Measurements from ENCODE around the gene GPR68. TPM values are rescaled to one million over a fixed set of nuclear protein-coding genes. Genes with fewer than 3 reads are reported as not detected.

GPR68 gene
- total RNA-seq, 5 donors from 2014 or later (not counting 1 experiment from before 2014, with no cell fraction given): 3.0 to 16.4 (median 10.0) TPM

- no peak for ATAC-seq (replicated peaks in 1 of 4)
- Histone ChIP-seq H3K27ac (ENCODE audit: low read length) (no peak overlapping the region), H3K4me1 (ENCODE audit: control insufficient read depth in 1 of 2, extremely low read depth in 1 of 2, insufficient read depth in 2 of 2, low read length in 2 of 2) (peaks cover 18 to 48% of the 10 kb centered on the region in 2 experiments), H3K4me3 (ENCODE audit: control insufficient read depth in 1 of 2, extremely low read depth in 1 of 2, low read length in 1 of 2) (no peak overlapping the region), H3K27me3 (replicated peaks in 1 of 2; ENCODE audit: control insufficient read depth in 2 of 2, extremely low read depth in 1 of 2, insufficient read depth in 2 of 2, low read length in 1 of 2) (no peaks in the 10 kb centered on the region), H3K9me3 (no peaks in the 10 kb centered on the region), H3K36me3 (ENCODE audit: control insufficient read depth in 2 of 2, extremely low read depth in 1 of 2, insufficient read depth in 1 of 2, low read length in 1 of 2) (no peaks in the 10 kb centered on the region)
- Mint-ChIP-seq H3K9me3 (no peaks in the 10 kb centered on the region), H3K4me1 (peaks cover 45 to 71% (median 55%) of the 10 kb centered on the region in 3 donors), H3K36me3 (no peaks in the 10 kb centered on the region), H3K27me3 (no peaks in the 10 kb centered on the region), H3K4me3 (no peak overlapping the region), H3K27ac (peak overlapping the region; percentile 81 to 87)
- no peak for DNase-seq
- 83% methylated on average over 16 of the region's 16 CpGs for WGBS (ENCODE audit: insufficient coverage)
- ChIA-PET POLR2A (interaction anchor here (0.5 to 0.8 kb wide), 2 partner anchors 14 to 136 kb away, joined by 3 read pairs; no protein-coding TSS in a partner anchor), CTCF (interaction anchor here in 1 of 2 donors (0.6 kb wide), 1 partner anchor 18 kb away, joined by 3 read pairs; no protein-coding TSS in a partner anchor)
Measured at GRCh38 chr14:91258011-91258618, 13.6 kb upstream of the GPR68 start.

DNA sequence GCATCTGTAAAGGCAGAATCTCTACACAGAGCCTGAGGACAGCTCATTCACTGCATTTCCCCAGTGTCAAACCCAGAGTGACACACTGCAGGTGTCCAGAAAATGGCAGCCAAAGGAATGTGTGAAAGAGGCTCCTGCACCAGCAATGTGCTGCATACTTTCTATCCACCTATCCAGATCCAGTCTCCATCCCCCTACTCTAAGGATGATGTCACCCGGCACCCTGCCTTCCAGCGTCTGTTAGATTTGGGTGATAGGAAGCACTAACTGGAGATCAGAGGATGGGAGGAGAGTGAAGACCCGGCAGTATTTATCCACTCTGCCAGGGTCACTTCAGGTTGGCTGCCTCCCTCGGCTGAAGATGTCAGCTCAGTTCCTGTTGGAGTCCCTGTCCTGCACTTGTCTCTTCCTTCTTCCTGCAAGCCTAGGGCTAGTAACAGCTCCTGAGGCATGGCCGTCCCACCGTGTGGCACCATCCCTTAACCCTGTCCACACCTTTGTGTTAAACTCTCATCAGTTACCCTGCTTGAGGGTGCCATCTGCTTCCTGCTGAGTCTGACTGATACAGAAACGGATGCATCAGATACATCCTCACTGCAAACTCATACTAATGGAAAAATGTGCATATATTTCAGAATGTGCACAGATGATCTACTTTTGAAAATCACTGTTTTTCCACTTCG is 13.0 kb upstream of the GPR68 start:
- 48% methylated on average over 5 of the region's 8 CpGs for WGBS (ENCODE audit: insufficient coverage)
- Mint-ChIP-seq H3K4me3 (no peak overlapping the region), H3K27ac (peak overlapping the region; percentile 81 to 87), H3K4me1 (peaks cover 47 to 72% (median 59%) of the 10 kb centered on the region in 3 donors), H3K27me3 (no peaks in the 10 kb centered on the region), H3K9me3 (no peaks in the 10 kb centered on the region), H3K36me3 (no peaks in the 10 kb centered on the region)
- H3K27me3 ChIP-seq (replicated peaks in 1 of 2; ENCODE audit: control insufficient read depth in 2 of 2, extremely low read depth in 1 of 2, insufficient read depth in 2 of 2, low read length in 1 of 2): no peaks in the 10 kb centered on the region
- no peak overlapping the region for H3K27ac ChIP-seq (ENCODE audit: low read length)
- ChIA-PET POLR2A (interaction anchor here (0.5 to 0.8 kb wide), 2 partner anchors 14 to 135 kb away, joined by 3 read pairs; no protein-coding TSS in a partner anchor), CTCF (interaction anchor here in 1 of 2 donors (0.6 kb wide), 1 partner anchor 18 kb away, joined by 3 read pairs; no protein-coding TSS in a partner anchor)
- no peaks in the 10 kb centered on the region for H3K9me3 ChIP-seq
- no peaks in the 10 kb centered on the region for H3K36me3 ChIP-seq (ENCODE audit: control insufficient read depth in 2 of 2, extremely low read depth in 1 of 2, insufficient read depth in 1 of 2, low read length in 1 of 2)
- peaks cover 23 to 54% of the 10 kb centered on the region in 2 experiments for H3K4me1 ChIP-seq (ENCODE audit: control insufficient read depth in 1 of 2, extremely low read depth in 1 of 2, insufficient read depth in 2 of 2, low read length in 2 of 2)
- no peak for DNase-seq
- no peak for ATAC-seq (replicated peaks in 1 of 4)
- H3K4me3 ChIP-seq (ENCODE audit: control insufficient read depth in 1 of 2, extremely low read depth in 1 of 2, low read length in 1 of 2): no peak overlapping the region

- H3K36me3 Mint-ChIP-seq: peaks cover 3% of the 10 kb centered on the region
- no peak overlapping the region for H3K27ac ChIP-seq (ENCODE audit: low read length)
- WGBS (ENCODE audit: insufficient coverage): no CpG with 5 or more reads among the region's 1 CpG
- H3K4me3 ChIP-seq (ENCODE audit: control insufficient read depth in 1 of 2, extremely low read depth in 1 of 2, low read length in 1 of 2): no peak overlapping the region
- H3K4me1 ChIP-seq (ENCODE audit: control insufficient read depth in 1 of 2, extremely low read depth in 1 of 2, insufficient read depth in 2 of 2, low read length in 2 of 2): peaks cover 26 to 63% of the 10 kb centered on the region in 2 experiments
- H3K36me3 ChIP-seq (ENCODE audit: control insufficient read depth in 2 of 2, extremely low read depth in 1 of 2, insufficient read depth in 1 of 2, low read length in 1 of 2): no peaks in the 10 kb centered on the region
- DNase-seq (no peak), ATAC-seq (replicated peaks in 1 of 4) (no peak)
- H3K9me3 Mint-ChIP-seq: no peaks in the 10 kb centered on the region
- peak overlapping the region; percentile 19 to 23 for H3K27ac Mint-ChIP-seq
- no peak overlapping the region for H3K4me3 Mint-ChIP-seq
- no peaks in the 10 kb centered on the region for H3K27me3 ChIP-seq (replicated peaks in 1 of 2; ENCODE audit: control insufficient read depth in 2 of 2, extremely low read depth in 1 of 2, insufficient read depth in 2 of 2, low read length in 1 of 2)
- ChIA-PET POLR2A (no interaction called here), CTCF (no interaction called here)
- peaks cover 55 to 75% (median 64%) of the 10 kb centered on the region in 3 donors for H3K4me1 Mint-ChIP-seq
- H3K27me3 Mint-ChIP-seq: no peaks in the 10 kb centered on the region
- no peaks in the 10 kb centered on the region for H3K9me3 ChIP-seq
Measured at GRCh38 chr14:91256661-91257060, 12.2 kb upstream of the GPR68 start.

DNA sequence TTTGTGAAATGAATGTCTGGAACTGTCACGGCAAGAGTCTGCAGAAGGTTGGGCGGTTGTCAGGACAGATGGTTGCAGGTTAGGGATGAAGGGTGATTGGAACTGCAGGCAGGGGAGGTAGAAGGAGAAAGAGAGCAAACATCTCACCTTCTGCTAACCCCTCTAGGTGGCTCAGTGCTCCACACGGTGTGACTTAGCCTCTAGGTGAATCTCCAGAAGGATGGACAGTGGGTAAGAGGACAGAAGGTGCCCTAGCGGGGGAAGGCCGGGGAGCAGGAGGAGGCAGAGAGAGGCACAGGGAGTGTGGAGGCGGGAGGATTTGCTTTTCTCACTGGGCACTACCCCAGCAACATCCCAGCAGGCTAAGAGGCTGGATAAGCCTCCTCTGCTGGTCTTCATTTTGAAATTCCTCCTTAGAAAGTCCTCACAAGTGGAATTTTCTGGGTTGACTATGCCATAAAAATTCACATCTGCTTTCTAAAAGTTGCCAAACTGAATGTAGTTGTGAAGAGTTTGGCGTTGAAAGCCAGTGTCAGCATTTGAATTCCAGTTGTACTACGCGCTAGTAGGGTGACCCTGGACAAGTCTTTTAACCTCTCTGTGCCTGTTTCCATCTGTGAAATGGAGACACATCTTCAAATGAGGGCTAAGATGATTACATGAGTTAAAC is 10.7 kb upstream of the GPR68 start:
- H3K4me1 ChIP-seq (ENCODE audit: control insufficient read depth in 1 of 2, extremely low read depth in 1 of 2, insufficient read depth in 2 of 2, low read length in 2 of 2): peaks cover 38 to 69% of the 10 kb centered on the region in 2 experiments
- POLR2A ChIA-PET: no interaction called here
- Mint-ChIP-seq H3K27me3 (no peaks in the 10 kb centered on the region), H3K4me3 (peak overlapping the region in 1 of 3 donors; percentile 89), H3K27ac (peak overlapping the region; percentile 80 to 88), H3K9me3 (no peaks in the 10 kb centered on the region), H3K4me1 (peaks cover 68 to 78% (median 70%) of the 10 kb centered on the region in 3 donors), H3K36me3 (peaks cover 3% of the 10 kb centered on the region)
- H3K27ac ChIP-seq (ENCODE audit: low read length): peak overlapping the region; percentile 77
- H3K4me3 ChIP-seq (ENCODE audit: control insufficient read depth in 1 of 2, extremely low read depth in 1 of 2, low read length in 1 of 2): no peak overlapping the region
- no peak for DNase-seq
- H3K27me3 ChIP-seq (replicated peaks in 1 of 2; ENCODE audit: control insufficient read depth in 2 of 2, extremely low read depth in 1 of 2, insufficient read depth in 2 of 2, low read length in 1 of 2): no peaks in the 10 kb centered on the region
- ATAC-seq (replicated peaks in 1 of 4): peak in 2 of 4 experiments; percentile 4 to 9
- 94% methylated on average over 3 of the region's 9 CpGs for WGBS (ENCODE audit: insufficient coverage)
- H3K9me3 ChIP-seq: no peaks in the 10 kb centered on the region
- CTCF ChIA-PET: interaction anchor here in 1 of 2 donors (1.4 kb wide), 1 partner anchor 62 kb away, joined by 3 read pairs; no protein-coding TSS in a partner anchor
- no peaks in the 10 kb centered on the region for H3K36me3 ChIP-seq (ENCODE audit: control insufficient read depth in 2 of 2, extremely low read depth in 1 of 2, insufficient read depth in 1 of 2, low read length in 1 of 2)

DNA sequence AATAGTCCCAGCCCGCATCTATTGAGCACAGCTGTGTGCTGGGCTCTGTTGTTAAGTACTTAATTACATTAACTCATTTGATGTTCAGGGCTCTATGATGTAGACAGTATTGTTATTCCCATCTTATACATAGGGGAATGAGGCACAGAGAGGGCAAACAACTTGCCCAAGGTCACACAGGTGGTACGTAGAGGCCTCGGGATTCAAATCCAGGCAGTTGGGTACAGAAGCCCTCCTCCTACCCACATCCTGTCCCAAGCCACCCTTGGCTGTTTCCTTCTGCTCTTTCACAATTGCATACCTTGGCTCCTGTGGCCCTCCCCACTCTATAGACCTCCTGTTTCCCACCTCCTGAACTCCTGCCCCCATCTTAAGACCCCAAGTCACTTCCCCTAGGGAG is 10.0 kb upstream of the GPR68 start:
- WGBS (ENCODE audit: insufficient coverage): 0% methylated on average over 2 of the region's 3 CpGs
- Mint-ChIP-seq H3K4me1 (peaks cover 73 to 78% (median 77%) of the 10 kb centered on the region in 3 donors), H3K27ac (peak overlapping the region; percentile 80 to 88), H3K9me3 (no peaks in the 10 kb centered on the region), H3K27me3 (no peaks in the 10 kb centered on the region), H3K36me3 (peaks cover 3% of the 10 kb centered on the region), H3K4me3 (peak overlapping the region; percentile 72 to 89 (median 77))
- Histone ChIP-seq H3K36me3 (ENCODE audit: control insufficient read depth in 2 of 2, extremely low read depth in 1 of 2, insufficient read depth in 1 of 2, low read length in 1 of 2) (no peaks in the 10 kb centered on the region), H3K4me1 (ENCODE audit: control insufficient read depth in 1 of 2, extremely low read depth in 1 of 2, insufficient read depth in 2 of 2, low read length in 2 of 2) (peaks cover 41 to 76% of the 10 kb centered on the region in 2 experiments), H3K9me3 (no peaks in the 10 kb centered on the region), H3K27ac (ENCODE audit: low read length) (peak overlapping the region; percentile 77), H3K4me3 (ENCODE audit: control insufficient read depth in 1 of 2, extremely low read depth in 1 of 2, low read length in 1 of 2) (peak overlapping the region in 1 of 2 donors; percentile 2), H3K27me3 (replicated peaks in 1 of 2; ENCODE audit: control insufficient read depth in 2 of 2, extremely low read depth in 1 of 2, insufficient read depth in 2 of 2, low read length in 1 of 2) (no peaks in the 10 kb centered on the region)
- CTCF ChIA-PET: no interaction called here
- DNase-seq: peak in 4 of 35 experiments; percentile 20 to 62 (median 38)
- peak; percentile 36 to 52 (median 48) for ATAC-seq (replicated peaks in 1 of 4)
- POLR2A ChIA-PET: no interaction called here

GRCh38 chr14:91253795-91254323 is 9.4 kb upstream of the GPR68 start:
- ChIA-PET CTCF (no interaction called here), POLR2A (no interaction called here)
- WGBS (ENCODE audit: insufficient coverage): 32% methylated on average over 18 of the region's 20 CpGs
- Histone ChIP-seq H3K27me3 (replicated peaks in 1 of 2; ENCODE audit: control insufficient read depth in 2 of 2, extremely low read depth in 1 of 2, insufficient read depth in 2 of 2, low read length in 1 of 2) (no peaks in the 10 kb centered on the region), H3K9me3 (no peaks in the 10 kb centered on the region), H3K36me3 (ENCODE audit: control insufficient read depth in 2 of 2, extremely low read depth in 1 of 2, insufficient read depth in 1 of 2, low read length in 1 of 2) (no peaks in the 10 kb centered on the region), H3K27ac (ENCODE audit: low read length) (peak overlapping the region; percentile 77), H3K4me3 (ENCODE audit: control insufficient read depth in 1 of 2, extremely low read depth in 1 of 2, low read length in 1 of 2) (peak overlapping the region; percentile 29 to 50), H3K4me1 (ENCODE audit: control insufficient read depth in 1 of 2, extremely low read depth in 1 of 2, insufficient read depth in 2 of 2, low read length in 2 of 2) (peaks cover 41 to 82% of the 10 kb centered on the region in 2 experiments)
- Mint-ChIP-seq H3K27ac (peak overlapping the region; percentile 80 to 88), H3K9me3 (no peaks in the 10 kb centered on the region), H3K27me3 (no peaks in the 10 kb centered on the region), H3K36me3 (peaks cover 3% of the 10 kb centered on the region), H3K4me1 (peaks cover 75 to 81% (median 80%) of the 10 kb centered on the region in 3 donors), H3K4me3 (peak overlapping the region; percentile 72 to 89 (median 77))
- ATAC-seq (replicated peaks in 1 of 4): peak in 2 of 4 experiments; percentile 3 to 5
- DNase-seq: peak in 2 of 35 experiments; percentile 13 to 31

Data from T-cell (primary cell).